ENCODE data around the gene AFF1. TPM values are rescaled to one million over a fixed set of nuclear protein-coding genes. Genes with fewer than 3 reads are reported as not detected.
A peak's percentile ranks its signal among the peaks of the same experiment; 100 is the strongest.

The AFF1 gene
- total RNA-seq, 1 experiment from 2014 or later = 93.4 TPM

DNA sequence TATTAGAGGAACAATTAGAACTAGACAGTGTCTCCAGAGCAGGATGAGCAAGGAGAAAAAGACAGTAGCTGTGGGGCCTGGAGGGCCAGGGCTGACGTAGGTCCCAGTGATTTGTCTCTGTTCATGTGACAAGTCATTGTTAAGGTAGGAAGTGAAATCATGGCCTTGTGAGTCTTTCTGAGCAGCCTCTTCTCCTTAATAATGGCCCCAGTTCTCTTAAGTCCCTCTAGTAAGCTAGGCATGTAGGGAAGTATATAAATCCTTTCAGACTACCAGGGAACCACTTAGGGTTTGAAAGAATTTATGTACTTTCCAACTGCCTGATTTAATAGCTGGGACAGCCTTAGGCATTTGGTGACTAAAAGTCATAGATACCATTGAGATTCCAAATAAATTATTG, 152.6 kb downstream of the AFF1 start (continued):
- TF ChIP-seq, protein P1, sequence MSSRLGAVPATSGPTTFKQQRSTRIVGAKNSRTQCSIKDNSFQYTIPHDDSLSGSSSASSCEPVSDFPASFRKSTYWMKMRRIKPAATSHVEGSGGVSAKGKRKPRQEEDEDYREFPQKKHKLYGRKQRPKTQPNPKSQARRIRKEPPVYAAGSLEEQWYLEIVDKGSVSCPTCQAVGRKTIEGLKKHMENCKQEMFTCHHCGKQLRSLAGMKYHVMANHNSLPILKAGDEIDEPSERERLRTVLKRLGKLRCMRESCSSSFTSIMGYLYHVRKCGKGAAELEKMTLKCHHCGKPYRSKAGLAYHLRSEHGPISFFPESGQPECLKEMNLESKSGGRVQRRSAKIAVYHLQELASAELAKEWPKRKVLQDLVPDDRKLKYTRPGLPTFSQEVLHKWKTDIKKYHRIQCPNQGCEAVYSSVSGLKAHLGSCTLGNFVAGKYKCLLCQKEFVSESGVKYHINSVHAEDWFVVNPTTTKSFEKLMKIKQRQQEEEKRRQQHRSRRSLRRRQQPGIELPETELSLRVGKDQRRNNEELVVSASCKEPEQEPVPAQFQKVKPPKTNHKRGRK (CRISPR knock-in tag; IDR thresholded peaks at IDR 0.05; ENCODE audit: borderline replicate concordance) = no peak
- TF ChIP-seq, protein P2, sequence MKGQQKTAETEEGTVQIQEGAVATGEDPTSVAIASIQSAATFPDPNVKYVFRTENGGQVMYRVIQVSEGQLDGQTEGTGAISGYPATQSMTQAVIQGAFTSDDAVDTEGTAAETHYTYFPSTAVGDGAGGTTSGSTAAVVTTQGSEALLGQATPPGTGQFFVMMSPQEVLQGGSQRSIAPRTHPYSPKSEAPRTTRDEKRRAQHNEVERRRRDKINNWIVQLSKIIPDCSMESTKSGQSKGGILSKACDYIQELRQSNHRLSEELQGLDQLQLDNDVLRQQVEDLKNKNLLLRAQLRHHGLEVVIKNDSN (CRISPR knock-in tag; IDR thresholded peaks at IDR 0.05) = no peak

DNA sequence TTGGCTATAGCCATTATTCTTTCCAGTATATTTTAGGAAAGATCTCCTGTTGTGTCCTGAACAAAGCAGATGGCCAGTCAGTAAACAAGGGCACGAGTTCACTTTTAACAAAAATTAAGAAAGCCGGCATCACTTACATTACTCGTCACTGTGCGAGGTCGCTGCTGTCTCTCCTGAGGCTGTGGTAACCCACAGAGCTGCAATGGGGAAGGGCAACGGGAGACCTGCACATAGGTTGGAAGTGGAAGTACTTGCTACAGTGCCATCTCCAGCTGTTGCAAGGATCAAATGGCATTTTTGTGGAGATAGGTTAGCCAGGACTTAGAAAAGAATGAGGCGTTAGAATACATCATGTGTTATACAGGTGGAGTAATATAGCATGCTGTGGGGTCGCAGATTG, 153.4 kb downstream of the AFF1 start:
- H3K4me3 Mint-ChIP-seq = no peak overlapping the region
- ATAC-seq = peak; percentile 43; the same call in 1 of the 2 replicates
- H3K9me3 Mint-ChIP-seq = no peaks in the 10 kb centered on the region
- H3K4me1 Mint-ChIP-seq = peaks cover 33% of the 10 kb centered on the region
- peaks cover 23% of the 10 kb centered on the region for H3K36me3 Mint-ChIP-seq
- ChIA-PET CTCF (interaction anchor here (1.1 to 1.9 kb wide), 2 partner anchors 154 to 166 kb away, joined by 3 to 12 read pairs; partner anchors contain the start of gene AFF1), POLR2A (interaction anchor here (1.2 kb wide), 1 partner anchor 152 kb away, joined by 3 read pairs; no protein-coding TSS in a partner anchor)
- TF ChIP-seq, protein P3, sequence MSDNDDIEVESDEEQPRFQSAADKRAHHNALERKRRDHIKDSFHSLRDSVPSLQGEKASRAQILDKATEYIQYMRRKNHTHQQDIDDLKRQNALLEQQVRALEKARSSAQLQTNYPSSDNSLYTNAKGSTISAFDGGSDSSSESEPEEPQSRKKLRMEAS (CRISPR knock-in tag; IDR thresholded peaks at IDR 0.05) = no peak
- TF ChIP-seq IRF2 (CRISPR knock-in tag; IDR thresholded peaks at IDR 0.05; ENCODE audit: borderline replicate concordance, low read depth) (no peak), ESRRA (CRISPR knock-in tag; IDR thresholded peaks at IDR 0.05; ENCODE audit: borderline replicate concordance) (no peak), ZNF138 (CRISPR knock-in tag; conservative IDR thresholded peaks at IDR 0.05) (no peak), NR1H2 (CRISPR knock-in tag; IDR thresholded peaks at IDR 0.05) (no peak), JAZF1 (CRISPR knock-in tag; IDR thresholded peaks at IDR 0.05) (no peak), ZNF423 (CRISPR knock-in tag; IDR thresholded peaks at IDR 0.05) (no peak), JUN (CRISPR knock-in tag; IDR thresholded peaks at IDR 0.05) (no peak), KAT7 (CRISPR knock-in tag; IDR thresholded peaks at IDR 0.05; ENCODE audit: borderline replicate concordance) (no peak), ZNF232 (CRISPR knock-in tag; IDR thresholded peaks at IDR 0.05) (no peak), FOXK1 (CRISPR knock-in tag; IDR thresholded peaks at IDR 0.05) (no peak), MXD4 (CRISPR knock-in tag; IDR thresholded peaks at IDR 0.05; ENCODE audit: borderline replicate concordance) (no peak)
- TF ChIP-seq, protein P2 (CRISPR knock-in tag; IDR thresholded peaks at IDR 0.05) = no peak
- TF ChIP-seq, protein P4, sequence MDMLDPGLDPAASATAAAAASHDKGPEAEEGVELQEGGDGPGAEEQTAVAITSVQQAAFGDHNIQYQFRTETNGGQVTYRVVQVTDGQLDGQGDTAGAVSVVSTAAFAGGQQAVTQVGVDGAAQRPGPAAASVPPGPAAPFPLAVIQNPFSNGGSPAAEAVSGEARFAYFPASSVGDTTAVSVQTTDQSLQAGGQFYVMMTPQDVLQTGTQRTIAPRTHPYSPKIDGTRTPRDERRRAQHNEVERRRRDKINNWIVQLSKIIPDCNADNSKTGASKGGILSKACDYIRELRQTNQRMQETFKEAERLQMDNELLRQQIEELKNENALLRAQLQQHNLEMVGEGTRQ (CRISPR knock-in tag; IDR thresholded peaks at IDR 0.05) = no peak
- TF ChIP-seq, protein P5, sequence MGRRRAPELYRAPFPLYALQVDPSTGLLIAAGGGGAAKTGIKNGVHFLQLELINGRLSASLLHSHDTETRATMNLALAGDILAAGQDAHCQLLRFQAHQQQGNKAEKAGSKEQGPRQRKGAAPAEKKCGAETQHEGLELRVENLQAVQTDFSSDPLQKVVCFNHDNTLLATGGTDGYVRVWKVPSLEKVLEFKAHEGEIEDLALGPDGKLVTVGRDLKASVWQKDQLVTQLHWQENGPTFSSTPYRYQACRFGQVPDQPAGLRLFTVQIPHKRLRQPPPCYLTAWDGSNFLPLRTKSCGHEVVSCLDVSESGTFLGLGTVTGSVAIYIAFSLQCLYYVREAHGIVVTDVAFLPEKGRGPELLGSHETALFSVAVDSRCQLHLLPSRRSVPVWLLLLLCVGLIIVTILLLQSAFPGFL (CRISPR knock-in tag; IDR thresholded peaks at IDR 0.05; ENCODE audit: borderline replicate concordance) = no peak
- TF ChIP-seq, protein P6, sequence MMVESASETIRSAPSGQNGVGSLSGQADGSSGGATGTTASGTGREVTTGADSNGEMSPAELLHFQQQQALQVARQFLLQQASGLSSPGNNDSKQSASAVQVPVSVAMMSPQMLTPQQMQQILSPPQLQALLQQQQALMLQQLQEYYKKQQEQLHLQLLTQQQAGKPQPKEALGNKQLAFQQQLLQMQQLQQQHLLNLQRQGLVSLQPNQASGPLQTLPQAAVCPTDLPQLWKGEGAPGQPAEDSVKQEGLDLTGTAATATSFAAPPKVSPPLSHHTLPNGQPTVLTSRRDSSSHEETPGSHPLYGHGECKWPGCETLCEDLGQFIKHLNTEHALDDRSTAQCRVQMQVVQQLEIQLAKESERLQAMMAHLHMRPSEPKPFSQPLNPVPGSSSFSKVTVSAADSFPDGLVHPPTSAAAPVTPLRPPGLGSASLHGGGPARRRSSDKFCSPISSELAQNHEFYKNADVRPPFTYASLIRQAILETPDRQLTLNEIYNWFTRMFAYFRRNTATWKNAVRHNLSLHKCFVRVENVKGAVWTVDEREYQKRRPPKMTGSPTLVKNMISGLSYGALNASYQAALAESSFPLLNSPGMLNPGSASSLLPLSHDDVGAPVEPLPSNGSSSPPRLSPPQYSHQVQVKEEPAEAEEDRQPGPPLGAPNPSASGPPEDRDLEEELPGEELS (CRISPR knock-in tag; IDR thresholded peaks at IDR 0.05) = no peak
- TF ChIP-seq, protein P7, sequence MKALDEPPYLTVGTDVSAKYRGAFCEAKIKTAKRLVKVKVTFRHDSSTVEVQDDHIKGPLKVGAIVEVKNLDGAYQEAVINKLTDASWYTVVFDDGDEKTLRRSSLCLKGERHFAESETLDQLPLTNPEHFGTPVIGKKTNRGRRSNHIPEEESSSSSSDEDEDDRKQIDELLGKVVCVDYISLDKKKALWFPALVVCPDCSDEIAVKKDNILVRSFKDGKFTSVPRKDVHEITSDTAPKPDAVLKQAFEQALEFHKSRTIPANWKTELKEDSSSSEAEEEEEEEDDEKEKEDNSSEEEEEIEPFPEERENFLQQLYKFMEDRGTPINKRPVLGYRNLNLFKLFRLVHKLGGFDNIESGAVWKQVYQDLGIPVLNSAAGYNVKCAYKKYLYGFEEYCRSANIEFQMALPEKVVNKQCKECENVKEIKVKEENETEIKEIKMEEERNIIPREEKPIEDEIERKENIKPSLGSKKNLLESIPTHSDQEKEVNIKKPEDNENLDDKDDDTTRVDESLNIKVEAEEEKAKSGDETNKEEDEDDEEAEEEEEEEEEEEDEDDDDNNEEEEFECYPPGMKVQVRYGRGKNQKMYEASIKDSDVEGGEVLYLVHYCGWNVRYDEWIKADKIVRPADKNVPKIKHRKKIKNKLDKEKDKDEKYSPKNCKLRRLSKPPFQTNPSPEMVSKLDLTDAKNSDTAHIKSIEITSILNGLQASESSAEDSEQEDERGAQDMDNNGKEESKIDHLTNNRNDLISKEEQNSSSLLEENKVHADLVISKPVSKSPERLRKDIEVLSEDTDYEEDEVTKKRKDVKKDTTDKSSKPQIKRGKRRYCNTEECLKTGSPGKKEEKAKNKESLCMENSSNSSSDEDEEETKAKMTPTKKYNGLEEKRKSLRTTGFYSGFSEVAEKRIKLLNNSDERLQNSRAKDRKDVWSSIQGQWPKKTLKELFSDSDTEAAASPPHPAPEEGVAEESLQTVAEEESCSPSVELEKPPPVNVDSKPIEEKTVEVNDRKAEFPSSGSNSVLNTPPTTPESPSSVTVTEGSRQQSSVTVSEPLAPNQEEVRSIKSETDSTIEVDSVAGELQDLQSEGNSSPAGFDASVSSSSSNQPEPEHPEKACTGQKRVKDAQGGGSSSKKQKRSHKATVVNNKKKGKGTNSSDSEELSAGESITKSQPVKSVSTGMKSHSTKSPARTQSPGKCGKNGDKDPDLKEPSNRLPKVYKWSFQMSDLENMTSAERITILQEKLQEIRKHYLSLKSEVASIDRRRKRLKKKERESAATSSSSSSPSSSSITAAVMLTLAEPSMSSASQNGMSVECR (CRISPR knock-in tag; IDR thresholded peaks at IDR 0.05; ENCODE audit: borderline replicate concordance) = no peak
- TF ChIP-seq, protein P8, sequence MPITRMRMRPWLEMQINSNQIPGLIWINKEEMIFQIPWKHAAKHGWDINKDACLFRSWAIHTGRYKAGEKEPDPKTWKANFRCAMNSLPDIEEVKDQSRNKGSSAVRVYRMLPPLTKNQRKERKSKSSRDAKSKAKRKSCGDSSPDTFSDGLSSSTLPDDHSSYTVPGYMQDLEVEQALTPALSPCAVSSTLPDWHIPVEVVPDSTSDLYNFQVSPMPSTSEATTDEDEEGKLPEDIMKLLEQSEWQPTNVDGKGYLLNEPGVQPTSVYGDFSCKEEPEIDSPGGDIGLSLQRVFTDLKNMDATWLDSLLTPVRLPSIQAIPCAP (CRISPR knock-in tag; IDR thresholded peaks at IDR 0.05) = no peak
- peak overlapping the region; percentile 52 for H3K27ac Mint-ChIP-seq
- DNase-seq (ENCODE audit: low spot score) = no peak
- no peaks in the 10 kb centered on the region for H3K27me3 Mint-ChIP-seq (ENCODE audit: low read depth)

Measured in WTC11 (cell line).